Hepatocyte (in vitro differentiated cells): ENCODE data around the gene TP73. TPM values are rescaled to one million over a fixed set of nuclear protein-coding genes. Genes with fewer than 3 reads are reported as not detected.
"Not testable (repeated sequence)": the region's sequence is repeated elsewhere in the genome, so short reads cannot be mapped to it uniquely, and the experiment has no call there.

Experiments
- DNase-seq: peaks from one replicate; pipeline ENCODE4 v3.0.0-alpha.2; 2016; ENCODE audit warnings: low spot score
- H2AFZ ChIP-seq: fragments of 200-600 bp; sonication (generic); 2 replicates; pipeline ENCODE4 v1.6.0; 2016; ENCODE audit warnings: antibody characterized with exemption, mild to moderate bottlenecking
- H3K27ac ChIP-seq: fragments of 200-600 bp; sonication (generic); 2 replicates; pipeline ENCODE4 v1.5.1; 2016; ENCODE audit warnings: mild to moderate bottlenecking
- H3K27me3 ChIP-seq: fragments of 200-600 bp; sonication (generic); 2 replicates; pipeline ENCODE4 v1.6.1; 2016
- H3K36me3 ChIP-seq: fragments of 200-600 bp; sonication (generic); replicated peaks from 2 replicates; pipeline ENCODE4 v1.5.1; 2016; ENCODE audit warnings: low read depth; ENCODE audit not compliant: insufficient read depth
- H3K4me1 ChIP-seq: fragments of 200-600 bp; sonication (generic); 2 replicates; pipeline ENCODE4 v1.5.1; 2016; ENCODE audit warnings: mild to moderate bottlenecking, moderate library complexity; ENCODE audit not compliant: insufficient read depth
- H3K4me2 ChIP-seq: fragments of 200-600 bp; sonication (generic); 2 replicates; pipeline ENCODE4 v1.6.0; 2016
- H3K4me3 ChIP-seq: fragments of 200-600 bp; sonication (generic); 2 replicates; pipeline ENCODE4 v1.5.1; 2016; ENCODE audit warnings: mild to moderate bottlenecking
- H3K79me2 ChIP-seq: fragments of 200-600 bp; sonication (generic); 2 replicates; pipeline ENCODE4 v1.6.0; 2017; ENCODE audit warnings: mild to moderate bottlenecking
- H3K9me2 ChIP-seq: fragments of 200-600 bp; sonication (generic); replicated peaks from 2 replicates; pipeline ENCODE4 v1.6.0; 2017; ENCODE audit warnings: mild to moderate bottlenecking; ENCODE audit not compliant: insufficient read depth
- H3K9me3 ChIP-seq: fragments of 200-600 bp; sonication (generic); 2 replicates; pipeline ENCODE4 v1.5.1; 2016; ENCODE audit warnings: low read depth, mild to moderate bottlenecking
- H4K20me1 ChIP-seq: fragments of 200-600 bp; sonication (generic); 2 replicates; pipeline ENCODE4 v1.6.0; 2016; ENCODE audit warnings: mild to moderate bottlenecking; ENCODE audit not compliant: insufficient read depth, poor library complexity, severe bottlenecking
- CTCF ChIP-seq: fragments of 200-600 bp; sonication (generic); IDR thresholded peaks from 2 replicates; pipeline ENCODE4 v1.5.1; 2016; ENCODE audit warnings: antibody characterized with exemption, mild to moderate bottlenecking; ENCODE audit not compliant: poor library complexity
- EZH2 ChIP-seq: fragments of 200-600 bp; sonication (generic); IDR thresholded peaks from 2 replicates; pipeline ENCODE4 v1.6.1; 2016; ENCODE audit warnings: antibody characterized with exemption, mild to moderate bottlenecking, borderline replicate concordance
- EZH2phosphoT487 ChIP-seq: fragments of 200-600 bp; sonication (generic); IDR thresholded peaks from one replicate; pipeline ENCODE4 v1.6.1; 2018; ENCODE audit warnings: antibody characterized with exemption, mild to moderate bottlenecking, low read depth, moderate library complexity; ENCODE audit not compliant: unreplicated experiment, severe bottlenecking
- WGBS: methylation state at CpG from one replicate; pipeline ENCODE4 v1.1.6; 2016; ENCODE audit warnings: low lambda C conversion rate; ENCODE audit errors: missing lambda C conversion rate; 5-methylcytosine and 5-hydroxymethylcytosine counted together
- polyA plus RNA-seq: library from polyadenylated mRNA; unstranded; fragments of >200 nt; fragmentation: Nextera tagmentation; extraction: Ambion mirVana; gene quantifications from 2 replicates; pipeline ENCODE4 v1.2.1, GENCODE V29; 2016
- total RNA-seq: library from RNA; depleted of rRNA; stranded (reverse); fragments of >200 nt; gene quantifications from 2 replicates; pipeline ENCODE4 v1.2.3, GENCODE V29; 2014

Gene TP73
- total and polyA plus RNA-seq, 2 experiments from 2014 or later: 0.27 to 0.47 TPM

- 78% methylated on average over 19 of the region's 20 CpGs for WGBS
- H3K27me3 ChIP-seq: no peaks in the 10 kb centered on the region
Measured at GRCh38 chr1:3721955-3722465, 69.7 kb downstream of the TP73 start.

DNA sequence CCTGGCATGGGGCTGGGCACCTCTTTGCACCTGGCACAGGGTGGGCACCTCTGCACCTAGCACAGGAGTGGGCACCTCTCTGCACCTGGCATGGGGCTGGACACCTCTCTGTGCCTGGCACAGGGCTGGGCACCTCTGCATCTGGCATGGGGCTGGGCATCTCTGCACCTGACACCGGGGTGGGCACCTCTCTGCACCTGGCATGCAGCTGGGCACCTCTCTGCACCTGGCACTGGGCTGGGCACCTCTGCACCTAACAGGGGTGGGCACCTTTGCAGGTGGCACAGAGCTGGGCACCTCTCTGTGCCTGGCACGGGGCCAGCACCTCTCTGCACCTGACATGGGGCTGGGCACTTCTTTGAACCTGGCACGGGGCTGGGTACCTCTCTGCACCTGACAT, 70.5 kb downstream of the TP73 start:
- Histone ChIP-seq H3K9me3 (no peaks in the 10 kb centered on the region), H2AFZ (no peak overlapping the region), H3K36me3 (no peaks in the 10 kb centered on the region), H3K4me1 (no peaks in the 10 kb centered on the region), H3K4me2 (no peak overlapping the region), H3K4me3 (no peak overlapping the region), H3K27ac (no peak overlapping the region), H4K20me1 (no peaks in the 10 kb centered on the region), H3K9me2 (no peaks in the 10 kb centered on the region), H3K79me2 (no peaks in the 10 kb centered on the region), H3K27me3 (no peaks in the 10 kb centered on the region)
- WGBS: 89% methylated on average over 3 of the region's 3 CpGs
- TF ChIP-seq CTCF (no peak), EZH2 (no peak), EZH2phosphoT487 (no peak)
- no peak for DNase-seq

More at GRCh38 chr1:3721955-3722465, 69.7 kb downstream of the TP73 start:
- Histone ChIP-seq H3K9me3 (no peaks in the 10 kb centered on the region), H3K4me3 (no peak overlapping the region), H4K20me1 (no peaks in the 10 kb centered on the region), H3K36me3 (no peaks in the 10 kb centered on the region), H3K79me2 (no peaks in the 10 kb centered on the region), H3K4me1 (no peaks in the 10 kb centered on the region), H3K27ac (no peak overlapping the region), H3K9me2 (no peaks in the 10 kb centered on the region), H3K4me2 (no peak overlapping the region), H2AFZ (no peak overlapping the region)
- TF ChIP-seq EZH2: no peak
- TF ChIP-seq CTCF: no peak
- TF ChIP-seq EZH2phosphoT487: no peak
- DNase-seq: no peak

- H2AFZ ChIP-seq, H3K9me3 ChIP-seq, H3K4me2 ChIP-seq, H3K27me3 ChIP-seq, H3K4me1 ChIP-seq, H3K27ac ChIP-seq, H3K9me2 ChIP-seq, H3K79me2 ChIP-seq, H4K20me1 ChIP-seq, H3K36me3 ChIP-seq, H3K4me3 ChIP-seq: not testable (repeated sequence)
- TF ChIP-seq CTCF: peak; percentile 95
- peak; percentile 86 for DNase-seq
- 39% methylated on average over 18 of the region's 18 CpGs for WGBS
Measured at GRCh38 chr1:3724416-3725030, 72.2 kb downstream of the TP73 start.
